Measurements from ENCODE around the gene FKBP14.

DNA sequence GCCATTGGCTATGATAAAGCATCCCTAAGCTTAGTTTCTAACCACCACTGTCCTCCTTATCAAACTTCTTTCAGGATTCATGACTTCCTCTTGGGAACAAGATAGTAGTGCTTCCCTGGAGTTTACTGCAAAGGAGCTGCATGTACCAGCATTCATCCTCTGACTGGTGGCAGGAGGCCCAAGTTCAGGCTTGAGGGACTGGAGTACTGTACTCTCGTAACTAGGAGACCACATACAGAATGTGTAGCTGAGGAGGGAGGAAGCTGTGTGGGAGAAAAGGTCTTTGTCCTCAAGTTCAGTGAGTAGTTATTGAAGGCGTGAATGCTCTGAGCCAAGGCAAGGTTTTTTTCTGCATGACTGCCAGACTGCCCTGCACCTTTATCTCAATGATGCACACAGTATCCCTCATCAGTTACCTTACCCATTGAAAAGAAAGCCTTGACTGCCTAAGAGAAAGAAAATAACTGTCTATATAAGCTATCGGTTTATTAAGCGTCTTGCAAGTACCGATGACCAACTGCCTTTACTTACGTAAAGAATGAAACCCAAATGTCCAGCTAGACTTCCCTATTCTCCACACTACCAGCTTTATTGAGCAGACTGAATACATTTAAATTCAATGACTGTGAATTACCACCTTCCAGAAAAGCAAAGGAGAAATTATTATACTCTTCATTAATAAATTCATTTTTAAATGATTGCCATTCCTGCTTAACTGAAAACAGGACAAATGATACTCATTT lies 49.7 kb downstream of the FKBP14 start:
- TF ChIP-seq POLR2A (IDR thresholded peaks at IDR 0.05) (no peak), CTCF (IDR thresholded peaks at IDR 0.05) (no peak)

Data from right lobe of liver (tissue), 4 donors.